IPS-20b (cell line): Measurements from ENCODE around the gene PRDM5.

ENCODE experiments used
- H3K27ac ChIP-seq: one replicate; pipeline ENCODE4 v1.5.1; 2013; ENCODE audit warnings: low read length
- H3K27me3 ChIP-seq: 2 replicates; pipeline ENCODE4 v1.6.1; 2013; ENCODE audit warnings: mild to moderate bottlenecking, low read length, inconsistent platforms; ENCODE audit not compliant: insufficient read depth
- H3K36me3 ChIP-seq: 2 replicates; pipeline ENCODE4 v1.6.1; 2013; ENCODE audit warnings: low read depth, mild to moderate bottlenecking, inconsistent platforms, low read length, moderate library complexity; ENCODE audit not compliant: insufficient read depth
- H3K4me1 ChIP-seq: 2 replicates; pipeline ENCODE4 v1.6.1; 2013; ENCODE audit warnings: mild to moderate bottlenecking, control low read depth, inconsistent platforms, low read length, moderate library complexity; ENCODE audit not compliant: insufficient read depth
- H3K4me3 ChIP-seq: 2 replicates; pipeline ENCODE4 v1.5.1; 2013; ENCODE audit warnings: mild to moderate bottlenecking, low read length, inconsistent platforms
- H3K9ac ChIP-seq: 2 replicates; pipeline ENCODE4 v1.6.1; 2013; ENCODE audit warnings: low read depth, mild to moderate bottlenecking, inconsistent platforms, low read length, moderate library complexity
- H3K9me3 ChIP-seq: 2 replicates; pipeline ENCODE4 v1.6.1; 2013; ENCODE audit warnings: mild to moderate bottlenecking, low read depth, low read length, inconsistent platforms; ENCODE audit not compliant: insufficient read depth

PRDM5 gene

DNA sequence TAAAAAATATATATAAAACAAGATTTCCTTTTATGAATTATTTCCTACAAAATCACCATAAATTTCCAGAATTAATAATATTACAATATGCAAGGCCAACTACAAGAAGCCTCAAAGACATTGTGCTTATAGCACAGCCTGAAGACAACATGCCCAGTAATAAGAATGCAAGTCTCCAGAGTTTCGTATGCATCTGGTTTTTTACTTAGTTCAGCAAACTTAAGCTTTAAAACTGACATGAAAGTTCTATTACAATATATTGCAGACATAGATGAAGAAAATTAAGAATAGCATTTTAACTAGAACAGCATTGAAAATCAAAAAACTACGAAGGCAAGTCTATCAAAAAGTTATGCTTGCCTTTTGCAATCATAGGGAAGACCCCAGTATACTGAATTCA lies 107.6 kb downstream of the PRDM5 start:
- Histone ChIP-seq H3K9ac (no peak overlapping the region), H3K4me3 (no peak overlapping the region), H3K27ac (no peak overlapping the region), H3K9me3 (peaks cover 8% of the 10 kb centered on the region), H3K36me3 (peaks cover 5% of the 10 kb centered on the region; the same call in 1 of the 2 replicates), H3K4me1 (no peaks in the 10 kb centered on the region), H3K27me3 (no peaks in the 10 kb centered on the region)

DNA sequence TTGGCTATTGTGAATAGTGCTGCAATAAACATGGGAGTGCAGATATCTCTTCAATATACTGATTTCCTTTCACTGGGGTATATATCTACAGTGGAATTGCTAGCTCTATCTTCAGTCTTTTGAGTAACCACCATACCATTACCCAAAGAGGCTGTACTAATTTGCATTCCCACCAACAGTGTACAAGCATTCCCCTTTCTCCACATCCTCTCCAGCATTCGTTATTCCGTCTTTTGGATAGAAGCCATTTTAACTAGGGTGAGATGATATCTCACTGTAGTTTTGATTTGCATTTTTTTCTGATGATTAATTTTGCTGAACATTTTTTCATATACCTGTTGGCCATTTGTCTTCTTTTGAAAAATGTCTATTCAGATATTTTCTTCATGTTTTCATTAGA lies 110.3 kb downstream of the PRDM5 start:
- H3K27me3 ChIP-seq, result no peaks in the 10 kb centered on the region
- H3K4me3 ChIP-seq, result no peak overlapping the region
- H3K9me3 ChIP-seq, result peaks cover 17% of the 10 kb centered on the region
- H3K27ac ChIP-seq, result no peak overlapping the region
- H3K36me3 ChIP-seq, result peaks cover 11% of the 10 kb centered on the region; the same call in 1 of the 2 replicates
- no peaks in the 10 kb centered on the region for H3K4me1 ChIP-seq
- H3K9ac ChIP-seq, result no peak overlapping the region

DNA sequence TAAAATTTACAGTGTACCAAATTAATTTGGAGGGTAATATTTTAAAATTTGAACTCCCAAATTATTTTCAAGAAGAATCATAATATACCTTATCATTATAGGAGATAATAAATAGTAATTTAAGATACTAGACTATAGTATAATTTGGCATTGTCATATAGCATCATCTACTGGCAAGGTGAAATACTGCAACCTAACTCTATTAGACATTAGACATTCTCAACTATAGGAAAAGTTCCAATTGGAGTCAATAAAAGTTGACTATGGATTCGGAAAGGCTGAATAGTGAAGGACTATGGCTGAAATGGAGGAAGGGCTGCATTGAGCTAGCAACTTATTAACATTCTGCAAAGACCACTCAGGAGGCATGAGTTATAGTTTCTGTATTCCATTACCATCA lies 113.0 kb downstream of the PRDM5 start:
- H3K36me3 ChIP-seq, result peaks cover 11% of the 10 kb centered on the region; the same call in 1 of the 2 replicates
- no peaks in the 10 kb centered on the region for H3K27me3 ChIP-seq
- H3K4me3 ChIP-seq, result no peak overlapping the region
- no peaks in the 10 kb centered on the region for H3K4me1 ChIP-seq
- H3K9ac ChIP-seq, result no peak overlapping the region
- peaks cover 17% of the 10 kb centered on the region for H3K9me3 ChIP-seq
- H3K27ac ChIP-seq, result no peak overlapping the region

DNA sequence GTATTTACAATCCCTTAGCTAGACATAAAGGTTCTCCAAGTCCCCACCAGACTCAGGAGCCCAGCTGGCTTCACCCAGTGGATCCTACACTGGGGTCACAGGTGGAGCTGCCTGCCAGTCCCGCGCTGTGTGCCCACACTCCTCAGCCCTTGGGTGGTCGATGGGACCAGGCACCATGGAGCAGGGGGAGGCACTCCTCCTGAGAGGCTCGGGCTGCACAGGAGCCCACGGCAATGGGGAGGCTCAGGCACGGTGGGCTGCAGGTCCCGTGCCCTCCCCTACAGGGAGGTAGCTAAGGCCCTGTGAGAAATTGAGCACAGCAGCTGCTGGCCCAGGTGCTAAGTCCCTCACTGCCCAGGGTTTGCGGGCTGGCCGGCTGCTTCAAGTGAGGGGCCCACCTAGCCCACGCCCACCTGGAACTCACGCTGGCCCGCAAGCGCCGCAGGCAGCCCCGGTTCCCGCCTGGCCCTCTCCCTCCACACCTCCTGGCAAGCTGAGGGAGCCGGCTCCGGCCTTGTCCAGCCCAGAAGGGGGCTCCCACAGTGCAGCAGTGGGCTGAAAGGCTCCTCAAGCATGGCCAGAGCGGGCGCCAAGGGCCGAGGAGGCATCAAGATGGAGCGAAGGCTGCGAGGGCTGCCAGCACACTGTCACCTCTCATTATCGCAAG lies 113.9 kb downstream of the PRDM5 start:
- Histone ChIP-seq H3K9ac (no peak overlapping the region), H3K4me3 (no peak overlapping the region), H3K27me3 (no peaks in the 10 kb centered on the region), H3K27ac (no peak overlapping the region), H3K4me1 (no peaks in the 10 kb centered on the region), H3K36me3 (peaks cover 11% of the 10 kb centered on the region; the same call in 1 of the 2 replicates), H3K9me3 (peaks cover 17% of the 10 kb centered on the region)

DNA sequence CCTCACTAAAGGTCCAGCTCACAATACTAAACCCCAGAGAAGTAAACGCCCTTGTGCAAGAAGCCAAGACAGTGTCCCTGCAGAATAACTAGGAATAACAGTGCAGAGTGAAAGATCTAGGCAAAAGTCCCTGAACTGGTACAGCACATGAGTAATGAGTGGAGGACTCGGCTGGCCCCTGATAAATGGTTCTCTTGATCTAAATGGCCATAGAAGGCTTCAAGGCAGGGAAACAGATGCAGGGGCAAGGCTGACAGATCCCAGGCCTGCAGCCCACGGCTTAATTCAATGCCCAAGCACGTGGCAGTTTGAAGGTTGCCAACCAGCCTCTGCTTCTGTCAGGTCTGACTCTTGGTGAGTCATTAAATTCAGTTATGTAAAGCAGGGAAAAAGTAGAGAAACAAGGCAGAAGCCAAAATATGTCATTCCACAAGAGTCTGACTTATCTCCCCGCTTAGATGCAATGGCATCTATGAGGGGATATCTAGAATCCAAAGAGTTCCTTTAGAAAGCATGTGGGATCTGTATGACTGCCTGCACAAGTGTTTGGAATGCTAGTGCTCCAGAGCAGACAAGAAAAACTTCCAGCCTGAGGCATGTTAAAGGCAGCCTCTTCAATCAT lies 121.3 kb downstream of the PRDM5 start:
- Histone ChIP-seq H3K4me3 (no peak overlapping the region), H3K36me3 (peaks cover 7% of the 10 kb centered on the region; the same call in 1 of the 2 replicates), H3K9ac (no peak overlapping the region), H3K9me3 (no peaks in the 10 kb centered on the region), H3K27ac (no peak overlapping the region), H3K4me1 (no peaks in the 10 kb centered on the region), H3K27me3 (no peaks in the 10 kb centered on the region)

DNA sequence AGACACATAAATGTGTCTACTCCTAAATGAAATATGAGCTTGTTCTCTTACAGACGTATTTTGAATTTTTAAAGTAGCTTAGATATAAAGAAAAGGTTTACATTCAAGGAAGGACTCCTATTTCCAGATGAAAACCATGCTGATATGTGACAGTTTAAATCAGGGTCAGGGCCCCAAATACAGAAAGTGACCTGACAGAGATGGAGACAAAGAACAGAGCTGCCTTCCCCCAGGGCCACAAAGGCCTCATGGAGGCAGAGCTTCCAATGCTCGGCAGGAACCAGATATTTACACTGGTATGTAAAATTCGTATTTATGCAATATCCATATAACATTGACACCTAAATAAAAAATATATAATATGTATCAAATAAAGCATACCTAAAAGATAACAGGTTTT lies 124.0 kb downstream of the PRDM5 start:
- no peak overlapping the region for H3K9ac ChIP-seq
- peaks cover 9% of the 10 kb centered on the region; the same call in 1 of the 2 replicates for H3K36me3 ChIP-seq
- H3K4me3 ChIP-seq, result no peak overlapping the region
- H3K27me3 ChIP-seq, result no peaks in the 10 kb centered on the region
- H3K9me3 ChIP-seq, result no peaks in the 10 kb centered on the region
- H3K27ac ChIP-seq, result no peak overlapping the region
- H3K4me1 ChIP-seq, result no peaks in the 10 kb centered on the region

DNA sequence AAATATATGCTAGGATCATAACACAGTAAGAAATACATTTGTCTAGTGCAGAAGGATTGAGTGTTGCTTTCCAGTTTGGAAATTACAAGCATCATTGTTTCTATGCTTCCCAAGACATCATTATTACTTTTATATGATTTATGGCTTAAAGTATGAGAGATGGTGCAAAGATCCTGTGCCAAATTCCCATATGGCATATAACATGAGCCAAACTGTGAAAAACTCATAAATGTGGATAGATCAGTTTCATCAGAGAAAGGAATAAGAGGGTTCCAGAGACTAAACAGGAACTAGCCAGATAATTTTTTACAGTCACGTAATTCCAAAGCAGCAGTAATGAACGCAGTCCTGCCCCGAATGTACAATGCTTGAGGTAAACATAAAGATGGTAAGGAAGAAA lies 126.3 kb downstream of the PRDM5 start:
- Histone ChIP-seq H3K9me3 (no peaks in the 10 kb centered on the region), H3K4me1 (no peaks in the 10 kb centered on the region), H3K4me3 (no peak overlapping the region), H3K27me3 (no peaks in the 10 kb centered on the region), H3K36me3 (peaks cover 9% of the 10 kb centered on the region; the same call in 1 of the 2 replicates), H3K27ac (no peak overlapping the region), H3K9ac (no peak overlapping the region)

DNA sequence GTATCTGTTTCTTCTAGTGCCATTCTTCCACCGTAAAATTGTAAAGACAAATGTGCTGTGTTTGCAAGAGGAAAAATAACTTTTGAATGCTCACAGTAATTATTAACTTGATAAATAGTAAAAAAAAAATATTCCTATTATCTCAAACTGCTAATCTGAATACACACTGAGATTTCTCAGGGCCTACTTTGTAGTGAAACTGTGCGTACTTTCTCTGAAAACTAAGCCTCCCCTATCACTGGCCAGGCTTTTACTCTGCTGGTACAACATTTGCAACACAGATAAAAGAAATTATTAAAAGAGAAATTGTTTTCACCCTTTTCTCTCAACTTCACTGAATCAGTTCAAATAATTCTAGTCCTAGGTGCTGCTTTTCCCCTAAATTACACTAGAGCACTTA lies 137.3 kb downstream of the PRDM5 start:
- Histone ChIP-seq H3K4me3 (no peak overlapping the region), H3K9me3 (no peaks in the 10 kb centered on the region), H3K4me1 (0 out of 2 replicates have a peak, but pooled peaks cover 5% of the 10 kb centered on the region), H3K27ac (no peak overlapping the region), H3K9ac (no peak overlapping the region), H3K36me3 (no peaks in the 10 kb centered on the region), H3K27me3 (no peaks in the 10 kb centered on the region)

DNA sequence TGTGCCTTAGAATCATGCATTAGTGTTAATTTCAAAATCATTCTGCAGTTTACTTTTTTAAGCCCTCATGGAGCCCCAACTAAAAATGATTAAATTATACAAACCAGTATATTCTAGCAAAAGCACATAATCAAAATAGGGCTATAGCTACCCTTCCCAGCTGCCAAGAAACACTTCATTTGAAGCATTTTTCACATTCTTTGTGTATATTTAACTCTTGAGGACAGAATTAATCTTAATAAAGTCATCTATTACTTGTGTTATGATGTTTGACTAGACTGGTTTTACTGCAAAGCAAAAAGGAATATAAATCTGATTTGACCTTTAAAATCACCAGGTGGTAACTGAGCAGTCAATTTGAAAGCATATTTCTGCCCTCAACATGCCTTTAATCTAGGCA lies 145.1 kb downstream of the PRDM5 start:
- Histone ChIP-seq H3K4me3 (no peak overlapping the region), H3K27ac (no peak overlapping the region), H3K9ac (no peak overlapping the region), H3K4me1 (no peaks in the 10 kb centered on the region), H3K9me3 (no peaks in the 10 kb centered on the region), H3K36me3 (no peaks in the 10 kb centered on the region), H3K27me3 (no peaks in the 10 kb centered on the region)

DNA sequence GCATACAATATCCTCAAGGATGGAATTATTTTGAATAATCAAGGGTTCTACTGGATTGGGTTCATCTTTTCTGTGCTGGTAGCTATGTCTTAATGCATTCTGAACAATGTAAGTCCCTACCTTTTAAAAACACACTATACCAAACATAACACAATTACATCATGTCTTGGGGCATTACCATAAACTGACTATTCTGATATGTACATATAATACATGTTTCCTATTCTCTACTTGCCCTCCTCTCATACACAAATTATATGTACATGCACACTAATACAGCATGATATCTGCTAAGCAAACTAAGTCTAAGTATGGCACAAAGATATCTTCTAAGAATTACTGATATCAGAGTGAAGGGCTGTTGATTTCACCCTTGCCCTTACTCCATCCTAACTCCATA lies 147.1 kb downstream of the PRDM5 start:
- Histone ChIP-seq H3K27me3 (no peaks in the 10 kb centered on the region), H3K4me3 (no peak overlapping the region), H3K9me3 (peaks cover 3% of the 10 kb centered on the region; the same call in 1 of the 2 replicates), H3K4me1 (no peaks in the 10 kb centered on the region), H3K36me3 (no peaks in the 10 kb centered on the region), H3K27ac (no peak overlapping the region), H3K9ac (no peak overlapping the region)

DNA sequence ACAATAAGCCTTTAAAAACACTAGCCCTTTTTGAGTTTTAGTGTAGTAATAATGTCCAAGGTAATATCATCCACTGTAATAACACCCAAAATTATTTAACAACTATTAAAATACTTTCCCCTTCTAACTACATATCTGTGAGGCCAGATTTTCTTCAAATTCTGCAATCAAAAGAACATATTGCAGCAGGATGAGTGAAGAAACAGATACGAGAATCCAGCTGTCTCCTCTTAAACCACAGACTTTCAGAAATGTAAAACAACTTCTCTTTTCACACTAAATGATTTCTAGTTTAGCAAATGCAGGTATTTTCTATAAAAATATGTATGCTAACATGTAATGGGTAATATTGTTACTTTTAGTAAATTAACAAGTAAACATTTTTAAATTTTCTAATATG lies 148.9 kb downstream of the PRDM5 start:
- Histone ChIP-seq H3K4me3 (no peak overlapping the region), H3K27ac (no peak overlapping the region), H3K4me1 (no peaks in the 10 kb centered on the region), H3K27me3 (no peaks in the 10 kb centered on the region), H3K9ac (no peak overlapping the region), H3K9me3 (peaks cover 3% of the 10 kb centered on the region; the same call in 1 of the 2 replicates), H3K36me3 (no peaks in the 10 kb centered on the region)

DNA sequence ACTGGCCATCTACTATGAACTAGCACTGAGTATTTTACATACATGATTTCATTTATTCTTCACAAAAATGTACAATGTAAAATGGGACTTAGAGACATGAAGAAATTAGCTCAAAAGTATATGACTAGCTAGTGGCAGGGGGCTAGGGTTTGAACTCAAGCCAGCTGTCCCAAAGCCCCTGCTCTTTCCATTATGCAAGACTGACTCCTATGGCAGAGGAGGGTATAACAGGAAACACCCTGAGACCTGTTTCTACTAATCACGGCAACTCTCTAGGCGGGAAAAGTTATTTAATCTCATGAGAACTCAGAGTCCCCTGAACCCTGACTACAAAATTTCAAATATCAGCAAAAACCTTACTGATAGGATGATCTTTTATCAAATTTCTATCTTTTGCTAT lies 150.6 kb downstream of the PRDM5 start:
- Histone ChIP-seq H3K27me3 (no peaks in the 10 kb centered on the region), H3K9ac (no peak overlapping the region), H3K4me3 (no peak overlapping the region), H3K4me1 (no peaks in the 10 kb centered on the region), H3K36me3 (no peaks in the 10 kb centered on the region), H3K27ac (no peak overlapping the region), H3K9me3 (peaks cover 3% of the 10 kb centered on the region; the same call in 1 of the 2 replicates)
